ENCODE data around the gene CTBP2.

Gene CTBP2

DNA sequence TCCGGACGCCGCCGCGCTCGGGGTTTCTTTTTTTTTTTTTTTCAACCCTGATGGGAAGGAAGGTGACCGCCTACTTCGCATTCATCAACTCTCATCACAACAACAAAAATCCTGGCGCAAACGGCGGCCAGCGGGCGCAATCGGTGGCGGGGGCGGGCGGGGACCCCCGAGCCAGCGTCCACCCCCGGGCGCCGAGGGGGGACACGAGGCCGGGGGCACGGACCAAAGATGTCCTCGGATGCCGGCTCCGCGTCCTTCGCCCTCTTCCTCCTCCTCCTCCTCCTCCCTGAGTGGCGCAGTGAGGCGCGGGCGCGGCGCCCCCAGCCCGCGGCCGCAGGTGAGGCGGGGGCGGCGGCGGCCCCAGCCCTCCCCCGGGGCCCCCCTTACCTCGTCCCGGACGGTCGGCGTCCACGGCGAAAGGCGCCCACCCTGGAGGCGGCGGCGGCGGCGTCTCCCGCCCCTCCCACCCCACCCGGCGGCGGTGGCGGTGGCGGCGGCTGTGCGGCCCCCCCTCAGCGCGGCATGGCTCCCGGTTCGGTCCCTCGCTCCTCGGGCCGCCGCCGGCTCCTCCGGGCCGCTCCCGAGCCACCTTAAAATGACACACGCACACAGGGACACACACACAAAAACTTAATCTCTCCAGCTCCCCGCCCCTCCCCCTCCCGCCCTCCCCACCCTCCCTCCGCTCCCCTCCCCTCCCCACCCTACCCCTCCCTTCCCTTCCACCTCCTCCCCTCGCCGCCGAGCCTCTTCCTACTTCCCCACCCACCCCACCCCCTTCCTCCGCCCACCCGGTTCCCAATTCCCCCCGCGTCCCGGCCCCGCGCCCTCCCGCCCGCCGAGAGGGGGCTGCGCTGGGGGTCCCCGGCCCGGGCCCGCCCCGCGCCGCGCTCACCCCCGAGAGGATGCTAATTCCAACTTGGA, at the start of gene CTBP2:
Gene CTBP2, minus strand, starts transcription at position 632 of the 924 bp plus-strand sequence.
- DNase-seq, result no peak

GRCh38 chr10:125209591-125210355, 49.4 kb upstream of the CTBP2 start:
- no peak for DNase-seq

DNA sequence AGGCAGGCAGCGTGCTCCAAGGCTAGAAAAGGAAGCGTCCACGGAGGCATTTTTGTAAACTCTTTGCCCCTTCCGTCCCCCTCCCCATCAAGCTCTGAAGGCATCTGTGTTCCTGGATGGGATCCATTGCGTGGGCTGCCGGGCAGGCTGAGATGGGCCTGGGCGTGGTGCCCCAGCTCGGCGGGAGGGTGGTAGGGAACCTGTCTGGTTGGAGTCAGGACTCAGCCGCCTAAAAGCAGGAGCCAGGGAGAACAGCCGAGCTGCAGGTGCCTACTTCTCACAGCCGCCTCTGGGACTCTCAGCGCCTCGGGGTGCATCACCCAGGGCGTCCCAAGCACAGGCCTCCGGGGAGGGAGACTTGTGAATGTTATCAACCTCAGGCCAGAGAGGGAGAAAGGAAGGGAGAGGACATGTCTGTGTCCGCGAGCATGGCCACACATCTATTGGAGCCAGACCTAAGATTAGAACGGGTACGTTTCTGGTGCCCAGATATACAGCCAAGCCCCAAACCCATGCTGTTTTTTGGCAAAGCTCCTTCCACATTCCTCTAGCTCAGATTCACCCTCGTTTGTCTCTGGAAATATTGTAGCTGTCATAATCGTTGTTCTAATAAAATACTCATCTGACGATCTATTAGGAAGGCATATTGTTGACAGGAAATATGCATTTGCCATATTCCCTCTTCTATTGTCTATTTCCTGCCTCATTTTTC, 48.6 kb upstream of the CTBP2 start:
- DNase-seq, result no peak

GRCh38 chr10:125206623-125207022, 46.3 kb upstream of the CTBP2 start:
- DNase-seq, result no peak

GRCh38 chr10:125205431-125205830, 45.1 kb upstream of the CTBP2 start:
- no peak for DNase-seq

DNA sequence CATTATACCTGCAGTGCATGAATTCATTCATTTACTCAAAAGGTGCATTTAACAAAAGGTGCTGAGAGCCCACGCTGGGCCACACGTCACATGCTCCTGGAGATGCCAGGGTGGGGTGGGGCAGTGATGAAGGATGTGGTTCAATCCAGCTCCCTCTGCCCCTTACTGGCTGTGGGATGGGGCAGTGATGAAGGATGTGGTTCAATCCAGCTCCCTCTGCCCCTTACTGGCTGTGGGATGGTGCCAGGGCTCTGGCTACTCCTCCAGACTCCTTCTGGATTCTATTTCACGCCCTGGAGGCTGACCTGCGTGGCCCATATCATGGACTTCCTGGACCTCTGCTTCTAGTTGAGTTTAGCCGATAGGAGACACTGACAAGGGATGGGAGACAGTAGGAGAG, 44.0 kb upstream of the CTBP2 start:
- no peak for DNase-seq

DNA sequence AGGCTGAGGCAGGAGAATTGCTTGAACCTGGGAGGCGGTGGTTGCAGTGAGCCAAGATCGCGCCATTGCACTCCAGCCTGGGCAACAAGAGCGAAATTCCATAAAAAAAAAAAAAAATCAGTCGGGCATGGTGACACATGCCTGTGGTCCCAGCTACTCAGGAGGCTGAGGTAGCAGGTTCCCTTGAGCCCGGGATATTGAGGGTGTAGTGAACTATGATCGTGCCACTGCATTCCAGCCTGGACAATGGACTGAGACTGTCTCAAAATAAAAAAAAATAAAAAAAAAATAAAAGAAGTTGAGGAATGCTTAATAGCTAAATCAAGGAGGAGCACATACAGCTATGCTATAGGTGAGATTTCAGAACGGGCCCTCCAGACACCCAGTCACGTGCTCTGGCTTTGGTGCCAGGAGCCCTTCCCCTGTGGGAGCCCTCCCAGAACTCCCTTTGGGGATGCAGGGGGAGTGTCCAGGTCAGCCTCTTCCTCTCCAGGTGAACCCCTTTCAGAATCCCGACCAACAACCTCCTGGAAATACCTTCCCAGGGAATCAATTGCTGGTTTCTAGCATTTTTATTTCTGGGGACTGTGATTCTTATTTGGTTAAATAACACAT, 42.9 kb upstream of the CTBP2 start:
- DNase-seq, result no peak

DNA sequence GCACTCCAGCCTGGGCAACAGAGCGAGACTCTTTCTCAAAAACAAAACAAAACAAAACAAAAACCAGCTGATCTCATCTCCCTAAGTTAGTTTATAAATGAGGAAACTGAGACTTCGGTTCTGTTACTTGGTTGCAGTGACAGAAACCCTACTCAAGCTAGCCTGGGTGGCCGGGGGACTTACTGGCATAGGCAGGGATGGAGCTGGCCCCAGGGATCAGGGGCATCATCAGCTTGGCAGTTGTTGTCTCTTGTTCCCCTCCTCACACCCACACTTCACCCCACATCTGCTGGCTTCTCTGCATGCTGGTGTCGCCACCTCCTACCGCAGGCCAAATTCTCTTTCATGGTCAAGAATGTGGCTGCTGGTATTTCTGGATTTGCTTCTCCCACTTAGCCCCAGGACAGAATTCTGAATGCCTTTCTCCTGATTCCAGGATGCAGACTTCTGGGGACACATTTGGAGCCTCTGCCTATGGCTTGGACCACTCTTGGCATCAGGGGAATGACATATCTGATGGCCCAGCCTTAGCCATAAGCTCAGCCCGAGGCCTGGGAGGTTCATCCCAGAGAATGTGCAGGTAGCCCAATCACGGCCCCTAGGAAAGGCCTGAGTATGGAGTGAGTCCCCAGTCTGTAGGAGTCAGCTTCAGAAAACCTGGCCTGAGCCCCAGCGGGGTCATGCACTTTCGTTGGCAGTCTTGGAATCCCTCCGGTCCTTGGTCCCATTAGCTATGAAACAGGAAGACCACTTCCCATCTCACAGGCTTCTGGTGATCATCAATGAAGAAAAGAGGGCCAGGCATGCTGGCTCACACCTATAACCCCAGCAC, 41.6 kb upstream of the CTBP2 start:
- no peak for DNase-seq

DNA sequence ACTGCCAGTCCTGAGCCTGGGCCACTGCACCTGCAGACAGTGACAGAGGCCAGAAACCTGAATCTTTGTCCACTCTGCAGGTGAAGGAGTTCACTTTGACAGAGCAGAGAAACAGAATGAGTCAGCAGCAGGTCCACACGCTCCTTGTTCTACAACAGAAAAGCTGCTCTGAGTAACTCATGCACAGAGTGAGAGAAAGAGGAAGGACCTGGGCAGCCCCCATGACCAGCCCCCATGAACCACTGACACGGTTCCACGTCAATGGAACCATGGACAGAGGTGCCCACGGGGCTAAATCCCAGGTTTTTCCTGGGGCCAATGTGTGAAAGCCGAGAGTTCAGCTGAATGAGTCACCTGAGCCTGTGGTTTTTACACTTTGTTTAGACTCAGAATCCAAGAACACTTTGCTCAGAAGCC, 40.8 kb upstream of the CTBP2 start:
- DNase-seq, result no peak

DNA sequence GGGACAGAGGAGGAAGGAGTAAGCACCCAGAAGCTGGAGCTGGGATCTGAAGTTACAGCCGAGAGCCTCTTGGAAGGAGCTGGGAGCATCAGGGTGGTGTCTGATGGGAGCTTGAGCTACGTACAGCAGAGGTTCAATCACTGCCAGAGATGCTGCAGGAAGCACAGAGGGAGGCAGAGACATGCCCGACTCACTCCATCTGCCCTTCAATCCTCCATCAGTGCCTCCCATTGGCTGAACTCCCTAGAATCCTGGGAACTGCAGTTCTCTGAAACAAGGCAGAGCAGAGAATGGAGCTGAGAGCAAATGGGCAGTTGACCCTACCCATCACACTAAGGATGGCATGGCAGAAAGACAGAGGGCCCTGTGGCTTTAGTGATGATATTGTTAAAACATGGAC, 40.0 kb upstream of the CTBP2 start:
- no peak for DNase-seq

DNA sequence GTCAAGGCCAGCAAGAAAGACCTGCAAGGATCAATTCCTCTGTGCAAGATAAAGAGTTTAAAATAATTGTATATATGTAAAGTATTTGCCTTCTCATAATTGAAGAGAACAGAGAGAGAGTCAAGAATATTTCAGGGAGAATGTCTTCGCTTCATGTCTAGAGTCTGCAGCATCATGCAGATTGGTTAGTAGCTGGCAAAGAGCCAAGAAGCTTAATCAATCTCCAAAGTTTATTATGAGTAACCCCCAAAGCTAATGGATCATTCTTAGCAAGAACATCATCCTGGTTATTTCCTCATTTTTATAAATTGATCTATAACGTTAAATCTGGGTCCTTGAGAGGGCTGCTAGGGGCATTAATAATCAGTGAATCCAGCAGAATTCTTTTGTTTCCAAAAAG, 38.9 kb upstream of the CTBP2 start:
- no peak for DNase-seq

DNA sequence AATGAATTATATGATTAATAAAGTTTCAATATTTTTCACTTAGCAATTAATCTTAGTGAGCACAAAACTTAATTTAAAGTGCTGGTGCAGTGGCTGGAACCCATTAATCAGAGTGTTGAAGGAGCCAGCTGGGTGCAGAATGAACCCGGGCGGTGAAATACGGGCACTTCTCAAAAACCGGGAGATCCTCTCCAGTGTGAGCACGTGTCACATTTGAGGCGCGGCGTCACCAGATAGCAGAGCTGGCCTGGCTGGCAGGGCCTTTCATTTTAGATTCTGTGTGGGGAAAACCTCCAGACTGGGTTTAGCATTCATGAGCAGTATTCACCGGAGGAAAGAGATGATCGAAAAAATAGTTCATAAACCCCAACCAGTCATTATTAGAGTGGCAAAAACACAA, 34.5 kb upstream of the CTBP2 start:
- no peak for DNase-seq

- no peak for DNase-seq
Measured at GRCh38 chr10:125193306-125193877, 33.0 kb upstream of the CTBP2 start.

DNA sequence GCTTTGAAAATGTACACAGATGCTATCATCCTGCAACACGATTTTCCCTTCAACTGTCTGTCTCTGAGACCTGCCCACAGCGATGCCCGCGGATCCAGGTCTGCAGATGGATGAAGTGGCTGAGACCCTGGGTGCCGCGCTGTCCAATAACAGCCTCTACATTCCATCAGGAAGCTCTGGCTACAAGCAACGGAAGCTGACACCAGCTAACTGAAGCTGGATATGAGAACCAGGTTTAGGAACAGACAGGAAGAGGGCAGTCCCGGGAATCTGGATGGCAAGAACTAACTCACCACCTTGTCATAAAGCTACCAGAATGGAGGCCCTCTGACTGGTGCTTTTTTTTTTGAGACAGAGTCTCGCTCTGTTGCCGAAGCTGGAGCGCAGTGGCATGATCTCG, 32.3 kb upstream of the CTBP2 start:
- no peak for DNase-seq

DNA sequence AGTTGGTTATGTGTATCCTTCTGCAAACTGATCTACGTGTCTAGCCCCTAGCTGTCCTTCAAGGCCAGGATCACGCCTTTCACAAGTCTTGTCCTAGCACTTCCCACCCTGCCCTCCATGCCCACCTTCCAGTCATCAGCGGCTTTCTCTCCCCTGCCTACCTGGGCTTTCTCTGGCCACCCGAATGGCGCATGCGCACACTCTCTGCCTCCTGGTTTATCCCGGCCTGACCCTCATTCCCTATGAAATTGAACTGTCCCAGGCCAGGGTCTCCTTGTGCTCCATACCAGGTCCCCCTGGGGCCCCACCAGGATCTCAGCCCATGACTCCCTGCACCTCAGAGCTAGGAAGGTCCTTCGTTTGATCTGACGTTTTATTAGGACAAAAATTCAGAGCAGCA, 31.6 kb upstream of the CTBP2 start:
- DNase-seq, result no peak

DNA sequence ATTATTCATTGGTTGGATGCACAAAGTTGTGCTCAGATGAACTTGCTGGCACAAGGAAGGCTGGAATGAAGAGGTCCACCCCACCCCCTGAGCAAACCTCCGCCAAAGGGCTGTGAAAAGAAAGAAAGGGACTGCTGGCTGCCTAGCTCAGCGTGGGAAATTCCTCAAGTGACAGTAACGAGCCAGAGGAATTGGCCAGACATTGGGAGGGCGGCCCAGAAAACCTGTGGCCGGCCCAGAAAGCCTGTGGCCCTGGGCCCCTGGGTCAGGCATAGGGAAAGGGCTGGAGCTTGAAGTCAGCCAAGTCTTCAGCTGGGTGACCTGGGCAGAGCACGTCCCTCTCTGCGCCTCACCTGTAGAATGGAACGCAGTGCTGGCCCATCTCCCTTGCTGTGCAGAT, 30.6 kb upstream of the CTBP2 start:
- DNase-seq, result no peak

GRCh38 chr10:125190414-125190813, 30.1 kb upstream of the CTBP2 start:
- DNase-seq, result no peak

DNA sequence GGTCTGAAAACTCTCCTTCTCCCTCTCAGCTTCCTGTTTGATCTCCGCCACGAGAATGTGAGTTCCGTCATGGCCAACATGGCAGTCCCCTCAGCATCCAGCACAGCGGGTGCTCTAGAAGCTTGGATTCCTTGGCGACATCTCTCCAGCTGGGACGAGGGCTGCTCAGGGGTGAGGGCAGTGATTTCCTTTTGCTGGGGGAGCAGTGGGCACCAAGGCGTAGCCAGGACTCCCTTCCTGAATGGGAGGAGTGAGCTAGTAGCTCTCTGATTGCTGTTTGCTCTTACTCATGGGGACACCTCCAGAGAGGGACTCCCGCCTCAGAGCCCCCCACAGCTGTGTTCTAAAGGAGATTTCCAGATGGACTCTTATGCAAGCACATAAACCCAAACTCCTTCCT, 28.8 kb upstream of the CTBP2 start:
- DNase-seq, result no peak

DNA sequence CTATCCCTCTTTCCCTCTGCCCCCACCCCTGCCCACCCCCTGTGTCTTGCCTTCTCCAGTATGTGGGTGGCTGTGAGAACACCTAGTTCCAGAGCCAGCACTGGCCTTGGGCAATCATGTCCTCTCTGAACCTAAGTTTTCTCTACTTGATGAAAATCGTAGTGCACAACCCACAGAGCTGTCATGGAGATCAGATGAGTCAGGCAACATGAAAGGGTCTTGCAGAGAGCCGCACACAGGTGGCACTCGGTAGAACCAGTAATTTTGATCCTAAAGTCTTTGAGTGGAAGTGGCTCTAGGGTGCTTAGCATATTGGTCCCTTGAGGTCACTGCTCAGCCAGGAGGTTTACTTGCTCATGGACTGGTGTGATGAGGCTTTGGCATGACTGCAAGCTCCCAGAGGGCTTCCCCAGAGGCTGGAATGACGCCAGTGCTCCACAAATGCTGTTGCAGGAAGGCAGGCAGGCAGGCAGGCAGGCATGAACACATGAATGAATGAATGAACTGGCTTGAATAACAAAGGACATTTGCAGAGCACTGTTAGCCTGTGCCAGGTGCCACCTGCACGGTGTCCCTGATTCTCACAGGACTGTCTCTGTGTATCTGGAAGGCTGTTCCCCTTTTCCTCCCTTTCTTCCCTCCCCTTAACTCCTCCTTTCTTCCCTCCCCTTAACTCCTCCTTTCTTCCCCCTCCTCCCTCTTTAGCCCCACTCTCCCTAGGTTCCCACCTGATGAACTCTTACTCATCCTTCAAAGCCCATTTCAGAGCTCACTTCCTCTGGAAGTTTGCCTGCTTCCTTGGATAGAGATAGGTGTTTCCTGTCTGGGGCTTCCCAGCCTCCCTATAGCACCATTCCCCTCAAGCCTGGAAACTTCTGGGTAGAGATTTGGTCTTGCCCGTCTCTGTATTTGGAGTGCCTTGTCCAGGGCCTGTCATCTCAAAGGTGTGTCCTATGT, 27.2 kb upstream of the CTBP2 start:
- no peak for DNase-seq

DNA sequence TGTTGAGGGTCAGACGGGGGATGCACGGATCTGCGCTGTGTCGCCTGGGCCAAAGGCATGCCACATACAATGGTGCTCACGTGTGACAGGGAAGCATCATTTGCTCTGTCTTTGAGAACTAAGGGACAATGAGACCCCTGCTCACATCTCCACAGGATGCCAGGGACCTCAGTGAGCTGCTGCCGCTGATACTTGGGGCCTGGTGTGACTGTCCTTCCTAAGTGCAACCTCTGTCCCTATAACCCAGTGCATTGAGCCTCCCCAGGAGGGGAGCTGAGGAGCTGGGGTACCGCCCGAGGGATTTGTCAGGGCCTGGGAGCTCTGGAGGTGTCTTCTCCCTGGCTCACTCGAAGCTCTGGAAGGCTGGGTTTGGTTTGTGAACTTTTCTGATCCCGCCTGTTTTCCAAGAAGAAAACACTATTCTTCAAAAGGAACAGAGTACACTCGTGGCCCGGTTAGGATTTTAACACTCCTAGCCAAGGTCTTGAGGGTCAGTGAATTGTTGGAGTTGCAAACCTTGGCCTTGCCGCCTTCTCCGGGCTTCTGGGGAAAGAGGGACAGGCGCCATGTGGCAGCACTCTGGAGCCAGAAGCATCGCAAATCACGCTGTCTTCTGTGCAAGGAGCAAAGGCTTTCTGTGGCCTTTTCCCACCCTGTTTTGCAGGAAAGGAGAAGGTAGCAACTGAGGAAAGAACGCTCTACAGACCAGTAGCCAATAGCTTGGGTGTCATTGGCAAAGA, 26.2 kb upstream of the CTBP2 start:
- DNase-seq, result no peak
